DMS114 treated with DMSO at 0.1 percent for 48 hours (cell line): ENCODE data around the gene MUC5AC.

ENCODE experiments used
- DNase-seq: peaks from one replicate; lab custom pipeline; 2025; ENCODE audit not compliant: unreplicated experiment; lab: John Stamatoyannopoulos, UW

Gene MUC5AC

DNA sequence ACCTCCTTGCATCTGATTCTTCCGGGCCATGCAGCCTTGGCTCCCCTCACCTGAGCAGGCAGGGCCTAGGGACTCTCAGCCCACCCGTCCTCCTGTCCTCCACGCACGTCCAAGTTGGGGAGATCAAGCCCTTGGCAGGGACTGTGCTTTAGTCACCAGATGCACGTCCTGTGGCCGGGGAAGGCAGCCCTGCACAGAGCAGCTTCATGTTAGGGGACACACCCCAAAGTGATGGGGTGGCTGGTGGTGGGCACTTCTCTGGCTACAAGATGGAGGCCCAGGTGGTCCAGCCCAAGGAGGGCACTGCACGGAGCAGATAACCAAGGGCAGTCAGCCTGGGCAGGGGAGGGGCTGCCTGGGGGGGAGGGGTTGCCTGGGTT, 66.3 kb downstream of the MUC5AC start:
- no peak for DNase-seq

DNA sequence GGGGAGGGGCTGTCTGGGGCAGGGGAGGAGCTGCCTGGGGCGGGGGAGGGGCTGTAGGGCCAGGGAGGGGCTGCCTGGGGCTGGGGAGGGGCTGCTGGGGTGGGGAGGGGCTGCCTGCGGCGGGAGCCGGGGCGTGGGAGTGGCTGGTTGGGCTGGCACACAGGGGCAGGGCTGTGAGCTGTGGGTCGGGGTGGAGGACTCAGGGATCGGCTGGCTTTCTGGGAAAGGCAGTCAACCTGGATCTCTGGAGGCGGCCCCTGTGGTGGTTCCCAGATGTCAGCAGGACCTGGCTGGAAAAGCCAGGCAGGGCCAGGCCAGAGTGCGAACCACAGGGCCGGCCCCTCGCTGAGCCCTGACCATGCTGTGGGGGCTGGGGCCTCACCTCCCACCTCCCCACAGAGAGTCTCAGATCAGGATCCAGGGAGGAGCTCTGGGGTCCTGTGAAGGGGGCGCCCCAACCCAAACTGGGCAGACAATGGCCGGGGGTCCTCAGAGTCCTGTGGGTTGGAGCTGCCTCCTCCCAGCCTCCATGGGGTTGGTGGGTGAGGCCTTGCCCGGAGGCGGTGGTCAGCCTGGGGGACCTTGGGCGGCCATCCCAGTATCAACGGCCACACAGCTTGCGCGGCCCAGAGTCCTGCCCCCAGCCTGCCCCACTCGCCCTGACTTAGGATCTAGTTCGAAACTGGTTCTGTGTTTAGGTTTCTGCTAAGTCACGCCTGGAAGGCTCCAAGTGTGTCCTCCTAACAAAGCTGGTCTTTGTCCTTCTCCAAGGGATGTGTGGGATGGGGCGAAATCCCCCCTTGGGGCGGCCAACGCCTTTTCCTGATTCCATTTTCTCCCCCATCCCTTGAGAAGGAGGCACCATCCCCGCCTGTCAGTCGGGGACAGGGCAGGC, 67.0 kb downstream of the MUC5AC start:
- no peak for DNase-seq

GRCh38 chr11:1225386-1226225, 67.9 kb downstream of the MUC5AC start:
- DNase-seq = no peak

DNA sequence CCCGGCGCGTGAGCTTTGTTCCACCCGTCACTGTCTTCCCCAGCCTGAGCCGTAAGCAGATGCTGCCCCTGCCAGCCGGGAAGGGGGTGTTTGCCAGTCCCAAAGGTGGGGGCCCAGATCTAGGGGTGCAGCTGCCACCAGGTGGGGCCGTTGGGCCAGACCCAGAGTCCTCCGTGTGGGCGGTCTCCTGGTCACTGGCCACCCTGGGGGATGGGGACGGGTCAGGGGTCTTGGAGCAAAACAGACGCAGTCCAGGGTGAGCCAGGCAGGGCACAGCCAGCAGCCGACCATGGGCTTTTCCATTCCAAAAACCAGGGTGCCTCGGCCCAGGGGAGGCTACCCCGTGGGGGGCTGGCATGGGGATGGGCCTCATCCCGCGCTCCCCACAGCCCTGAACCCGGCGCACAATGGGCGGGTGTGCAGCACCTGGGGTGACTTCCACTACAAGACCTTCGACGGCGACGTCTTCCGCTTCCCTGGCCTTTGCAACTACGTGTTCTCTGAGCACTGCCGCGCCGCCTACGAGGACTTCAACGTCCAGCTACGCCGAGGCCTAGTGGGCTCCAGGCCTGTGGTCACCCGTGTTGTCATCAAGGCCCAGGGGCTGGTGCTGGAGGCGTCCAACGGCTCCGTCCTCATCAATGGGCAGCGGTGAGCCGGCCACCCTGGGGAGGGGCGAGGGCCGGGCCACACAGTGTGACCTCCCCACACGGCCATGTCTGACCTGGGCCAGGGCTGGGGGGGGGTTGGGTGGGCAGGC, 68.7 kb downstream of the MUC5AC start:
- no peak for DNase-seq

GRCh38 chr11:1226986-1227550, 69.3 kb downstream of the MUC5AC start:
- DNase-seq = no peak

DNA sequence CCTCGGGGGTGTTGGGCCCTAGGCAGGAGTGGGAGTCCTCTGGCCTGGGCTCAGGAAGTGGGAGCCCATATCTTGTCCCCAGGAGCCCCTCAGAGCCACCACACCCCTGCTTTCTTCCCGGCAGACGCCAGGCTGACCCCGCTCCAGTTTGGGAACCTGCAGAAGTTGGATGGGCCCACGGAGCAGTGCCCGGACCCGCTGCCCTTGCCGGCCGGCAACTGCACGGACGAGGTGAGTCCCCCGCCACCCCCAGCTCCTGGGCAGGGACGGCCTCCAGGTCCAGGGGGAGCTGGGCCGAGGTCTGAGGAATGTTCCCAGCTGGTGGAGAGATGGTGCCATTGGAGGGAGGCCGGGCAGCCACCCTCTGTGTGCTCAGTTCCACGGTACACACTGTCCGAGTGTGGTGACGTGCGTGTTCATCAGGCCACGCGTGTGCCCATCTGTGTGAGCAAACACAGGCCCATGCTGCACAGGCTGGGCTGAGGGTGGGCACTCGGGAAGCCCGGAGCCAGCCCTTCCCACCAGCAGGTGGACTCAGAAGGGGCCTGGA, 69.9 kb downstream of the MUC5AC start:
- no peak for DNase-seq

DNA sequence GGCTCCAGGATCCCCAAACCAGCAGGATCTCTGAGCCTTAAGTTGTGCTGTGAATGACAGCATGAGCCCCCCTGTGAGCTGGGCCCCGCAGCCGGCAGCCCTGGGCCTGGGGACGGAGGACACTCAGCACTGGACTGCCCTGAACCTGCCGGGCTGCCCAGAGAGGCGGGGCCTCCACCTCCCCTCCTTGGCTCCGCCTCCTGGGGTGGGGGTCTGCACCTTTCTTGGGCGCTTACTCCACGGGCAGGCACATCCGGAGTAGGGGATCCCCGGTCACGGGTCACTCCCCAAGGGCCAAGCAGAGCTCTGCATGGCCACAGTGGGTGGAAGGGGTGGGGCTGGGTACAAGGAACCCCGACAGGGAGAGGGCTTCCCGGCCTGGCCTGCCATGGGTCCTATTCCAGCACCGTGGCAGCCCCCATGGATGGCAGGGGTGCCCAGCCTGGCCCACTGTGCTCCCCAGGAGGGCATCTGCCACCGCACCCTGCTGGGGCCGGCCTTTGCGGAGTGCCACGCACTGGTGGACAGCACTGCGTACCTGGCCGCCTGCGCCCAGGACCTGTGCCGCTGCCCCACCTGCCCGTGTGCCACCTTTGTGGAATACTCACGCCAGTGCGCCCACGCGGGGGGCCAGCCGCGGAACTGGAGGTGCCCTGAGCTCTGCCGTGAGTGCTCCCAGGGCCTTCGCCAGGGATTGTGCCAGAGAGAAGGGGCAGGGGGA, 70.5 kb downstream of the MUC5AC start:
- no peak for DNase-seq

- DNase-seq = no peak
Observed at GRCh38 chr11:1228921-1229451, 71.2 kb downstream of the MUC5AC start.

GRCh38 chr11:1229471-1230120, 71.8 kb downstream of the MUC5AC start:
- no peak for DNase-seq

- no peak for DNase-seq
Observed at GRCh38 chr11:1230121-1230455, 72.3 kb downstream of the MUC5AC start.

DNA sequence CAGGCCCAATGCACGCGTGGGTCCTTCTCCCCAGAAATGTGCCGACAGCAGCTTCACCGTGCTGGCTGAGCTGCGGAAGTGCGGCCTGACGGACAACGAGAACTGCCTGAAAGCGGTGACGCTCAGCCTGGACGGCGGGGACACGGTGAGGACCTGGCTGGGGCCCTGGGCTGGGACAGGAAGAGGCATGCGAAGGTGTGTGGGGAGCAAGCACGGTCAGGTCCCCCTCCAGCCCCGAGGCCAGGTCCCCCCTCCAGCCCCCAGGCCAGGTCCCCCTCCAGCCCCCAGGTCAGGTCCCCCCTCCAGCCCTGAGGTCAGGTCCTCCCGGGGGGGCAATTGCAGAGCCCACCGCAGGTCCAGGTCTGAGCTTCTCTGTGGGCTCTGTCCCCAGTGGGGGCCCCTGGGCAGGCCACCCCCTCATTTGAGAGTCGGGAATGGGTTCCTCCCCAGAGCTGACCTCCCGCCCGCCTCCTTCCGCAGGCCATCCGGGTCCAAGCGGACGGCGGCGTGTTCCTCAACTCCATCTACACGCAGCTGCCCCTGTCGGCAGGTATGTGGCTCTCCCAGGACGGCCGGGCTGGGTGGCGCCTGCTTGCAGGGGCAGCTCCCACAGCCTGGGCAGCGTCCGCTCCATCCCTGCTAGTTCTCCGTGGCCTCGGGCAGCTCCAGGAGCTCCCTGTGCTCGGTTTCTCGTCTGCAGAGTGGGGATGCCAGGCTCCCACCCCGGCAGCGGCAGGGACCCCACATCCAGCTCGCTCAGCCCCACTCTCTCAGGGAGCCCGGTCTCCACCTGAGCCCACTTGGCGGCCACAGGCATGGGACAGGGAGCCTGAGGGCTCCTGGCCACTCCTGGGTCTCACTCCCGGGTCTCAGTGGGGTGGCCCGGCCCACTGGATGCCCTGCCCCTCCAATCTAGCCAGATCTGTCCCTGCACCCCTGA, 73.0 kb downstream of the MUC5AC start:
- no peak for DNase-seq

GRCh38 chr11:1231396-1232020, 73.8 kb downstream of the MUC5AC start:
- DNase-seq = no peak

GRCh38 chr11:1232021-1232882, 74.5 kb downstream of the MUC5AC start:
- DNase-seq = no peak

DNA sequence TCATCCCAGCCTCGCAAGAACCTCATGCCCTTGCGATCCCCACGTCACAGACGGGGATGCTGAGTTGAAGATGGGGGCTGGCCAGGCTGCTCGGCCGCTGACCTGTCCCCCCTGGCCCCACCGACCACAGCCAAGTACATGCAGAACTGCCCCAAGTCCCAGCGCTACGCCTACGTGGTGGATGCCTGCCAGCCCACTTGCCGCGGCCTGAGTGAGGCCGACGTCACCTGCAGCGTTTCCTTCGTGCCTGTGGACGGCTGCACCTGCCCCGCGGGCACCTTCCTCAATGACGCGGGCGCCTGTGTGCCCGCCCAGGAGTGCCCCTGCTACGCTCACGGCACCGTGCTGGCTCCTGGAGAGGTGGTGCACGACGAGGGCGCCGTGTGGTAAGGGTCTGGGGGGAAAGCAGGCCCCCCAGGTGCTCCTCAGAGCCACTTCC, 75.1 kb downstream of the MUC5AC start:
- no peak for DNase-seq

GRCh38 chr11:1233351-1234053, 75.7 kb downstream of the MUC5AC start:
- DNase-seq = no peak

GRCh38 chr11:1234054-1234720, 76.4 kb downstream of the MUC5AC start:
- no peak for DNase-seq
